ENCODE results near the gene MAD1L1.

Gene MAD1L1

GRCh38 chr7:2075811-2076210, 156.9 kb downstream of the MAD1L1 start:
- no peak for ATAC-seq
- TF ChIP-seq ZNF565 (CRISPR knock-in tag; conservative IDR thresholded peaks at IDR 0.05; ENCODE audit: low read depth) (no peak), ZNF8 (CRISPR knock-in tag; IDR thresholded peaks at IDR 0.05) (no peak), SNAI2 (CRISPR knock-in tag; IDR thresholded peaks at IDR 0.05) (no peak), ZC3H10 (CRISPR knock-in tag; IDR thresholded peaks at IDR 0.05) (no peak), GLIS3 (CRISPR knock-in tag; IDR thresholded peaks at IDR 0.05) (no peak)

- no peak for TF ChIP-seq ISL1 (CRISPR knock-in tag; IDR thresholded peaks at IDR 0.05)
- no peak for TF ChIP-seq ZNF565 (CRISPR knock-in tag; conservative IDR thresholded peaks at IDR 0.05; ENCODE audit: low read depth)
- TF ChIP-seq CSDC2 (CRISPR knock-in tag; IDR thresholded peaks at IDR 0.05): no peak
- no peak for ATAC-seq
Measured at GRCh38 chr7:2074691-2075090, 158.1 kb downstream of the MAD1L1 start.

DNA sequence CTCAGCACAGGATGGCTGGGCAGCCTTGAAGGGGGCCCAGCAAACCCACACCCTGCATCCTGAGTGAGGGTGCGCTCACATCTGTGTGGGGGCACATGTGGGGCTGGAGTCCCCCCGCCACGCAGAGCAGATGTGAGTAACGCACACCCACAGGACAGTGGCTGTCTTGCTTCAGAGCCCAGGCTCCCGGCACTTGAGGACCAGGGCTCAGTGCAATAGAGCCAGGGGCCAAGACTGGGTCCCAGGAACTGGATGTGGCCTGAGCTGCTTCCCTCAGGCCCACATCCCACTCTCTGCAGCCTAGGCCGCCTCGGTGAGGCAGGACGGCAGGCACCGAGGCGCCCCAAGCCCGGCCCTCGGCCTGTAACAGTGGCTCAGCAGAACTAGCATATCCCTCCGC, 159.9 kb downstream of the MAD1L1 start:
- no peak for ATAC-seq
- no peak for TF ChIP-seq BACH2 (CRISPR knock-in tag; IDR thresholded peaks at IDR 0.05; ENCODE audit: borderline replicate concordance)
- TF ChIP-seq TCF4 (CRISPR knock-in tag; IDR thresholded peaks at IDR 0.05; ENCODE audit: borderline replicate concordance): no peak
- TF ChIP-seq, protein P1, sequence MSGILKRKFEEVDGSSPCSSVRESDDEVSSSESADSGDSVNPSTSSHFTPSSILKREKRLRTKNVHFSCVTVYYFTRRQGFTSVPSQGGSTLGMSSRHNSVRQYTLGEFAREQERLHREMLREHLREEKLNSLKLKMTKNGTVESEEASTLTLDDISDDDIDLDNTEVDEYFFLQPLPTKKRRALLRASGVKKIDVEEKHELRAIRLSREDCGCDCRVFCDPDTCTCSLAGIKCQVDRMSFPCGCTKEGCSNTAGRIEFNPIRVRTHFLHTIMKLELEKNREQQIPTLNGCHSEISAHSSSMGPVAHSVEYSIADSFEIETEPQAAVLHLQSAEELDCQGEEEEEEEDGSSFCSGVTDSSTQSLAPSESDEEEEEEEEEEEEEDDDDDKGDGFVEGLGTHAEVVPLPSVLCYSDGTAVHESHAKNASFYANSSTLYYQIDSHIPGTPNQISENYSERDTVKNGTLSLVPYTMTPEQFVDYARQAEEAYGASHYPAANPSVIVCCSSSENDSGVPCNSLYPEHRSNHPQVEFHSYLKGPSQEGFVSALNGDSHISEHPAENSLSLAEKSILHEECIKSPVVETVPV (CRISPR knock-in tag; IDR thresholded peaks at IDR 0.05): no peak
- no peak for TF ChIP-seq PATZ1 (CRISPR knock-in tag; IDR thresholded peaks at IDR 0.05; ENCODE audit: borderline replicate concordance)
- TF ChIP-seq ZNF70 (CRISPR knock-in tag; IDR thresholded peaks at IDR 0.05): no peak
- no peak for TF ChIP-seq RARB (CRISPR knock-in tag; IDR thresholded peaks at IDR 0.05)
- no peak for TF ChIP-seq PPARA (CRISPR knock-in tag; IDR thresholded peaks at IDR 0.05; ENCODE audit: borderline replicate concordance)
- no peak for TF ChIP-seq GLIS3 (CRISPR knock-in tag; IDR thresholded peaks at IDR 0.05)
- no peak for TF ChIP-seq ZC3H10 (CRISPR knock-in tag; IDR thresholded peaks at IDR 0.05)
- TF ChIP-seq TOX (CRISPR knock-in tag; IDR thresholded peaks at IDR 0.05; ENCODE audit: borderline replicate concordance): no peak
- no peak for TF ChIP-seq SNAI2 (CRISPR knock-in tag; IDR thresholded peaks at IDR 0.05)
- TF ChIP-seq, protein P2, sequence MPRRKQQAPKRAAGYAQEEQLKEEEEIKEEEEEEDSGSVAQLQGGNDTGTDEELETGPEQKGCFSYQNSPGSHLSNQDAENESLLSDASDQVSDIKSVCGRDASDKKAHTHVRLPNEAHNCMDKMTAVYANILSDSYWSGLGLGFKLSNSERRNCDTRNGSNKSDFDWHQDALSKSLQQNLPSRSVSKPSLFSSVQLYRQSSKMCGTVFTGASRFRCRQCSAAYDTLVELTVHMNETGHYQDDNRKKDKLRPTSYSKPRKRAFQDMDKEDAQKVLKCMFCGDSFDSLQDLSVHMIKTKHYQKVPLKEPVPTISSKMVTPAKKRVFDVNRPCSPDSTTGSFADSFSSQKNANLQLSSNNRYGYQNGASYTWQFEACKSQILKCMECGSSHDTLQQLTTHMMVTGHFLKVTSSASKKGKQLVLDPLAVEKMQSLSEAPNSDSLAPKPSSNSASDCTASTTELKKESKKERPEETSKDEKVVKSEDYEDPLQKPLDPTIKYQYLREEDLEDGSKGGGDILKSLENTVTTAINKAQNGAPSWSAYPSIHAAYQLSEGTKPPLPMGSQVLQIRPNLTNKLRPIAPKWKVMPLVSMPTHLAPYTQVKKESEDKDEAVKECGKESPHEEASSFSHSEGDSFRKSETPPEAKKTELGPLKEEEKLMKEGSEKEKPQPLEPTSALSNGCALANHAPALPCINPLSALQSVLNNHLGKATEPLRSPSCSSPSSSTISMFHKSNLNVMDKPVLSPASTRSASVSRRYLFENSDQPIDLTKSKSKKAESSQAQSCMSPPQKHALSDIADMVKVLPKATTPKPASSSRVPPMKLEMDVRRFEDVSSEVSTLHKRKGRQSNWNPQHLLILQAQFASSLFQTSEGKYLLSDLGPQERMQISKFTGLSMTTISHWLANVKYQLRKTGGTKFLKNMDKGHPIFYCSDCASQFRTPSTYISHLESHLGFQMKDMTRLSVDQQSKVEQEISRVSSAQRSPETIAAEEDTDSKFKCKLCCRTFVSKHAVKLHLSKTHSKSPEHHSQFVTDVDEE (CRISPR knock-in tag; IDR thresholded peaks at IDR 0.05): no peak
- no peak for TF ChIP-seq CSDC2 (CRISPR knock-in tag; IDR thresholded peaks at IDR 0.05)
- no peak for TF ChIP-seq ARNTL (CRISPR knock-in tag; IDR thresholded peaks at IDR 0.05; ENCODE audit: borderline replicate concordance, low read depth)
- no peak for TF ChIP-seq ZNF565 (CRISPR knock-in tag; conservative IDR thresholded peaks at IDR 0.05; ENCODE audit: low read depth)

- ATAC-seq: no peak
- TF ChIP-seq ISL1 (CRISPR knock-in tag; IDR thresholded peaks at IDR 0.05): no peak
Measured at GRCh38 chr7:2072042-2072441, 160.7 kb downstream of the MAD1L1 start.

DNA sequence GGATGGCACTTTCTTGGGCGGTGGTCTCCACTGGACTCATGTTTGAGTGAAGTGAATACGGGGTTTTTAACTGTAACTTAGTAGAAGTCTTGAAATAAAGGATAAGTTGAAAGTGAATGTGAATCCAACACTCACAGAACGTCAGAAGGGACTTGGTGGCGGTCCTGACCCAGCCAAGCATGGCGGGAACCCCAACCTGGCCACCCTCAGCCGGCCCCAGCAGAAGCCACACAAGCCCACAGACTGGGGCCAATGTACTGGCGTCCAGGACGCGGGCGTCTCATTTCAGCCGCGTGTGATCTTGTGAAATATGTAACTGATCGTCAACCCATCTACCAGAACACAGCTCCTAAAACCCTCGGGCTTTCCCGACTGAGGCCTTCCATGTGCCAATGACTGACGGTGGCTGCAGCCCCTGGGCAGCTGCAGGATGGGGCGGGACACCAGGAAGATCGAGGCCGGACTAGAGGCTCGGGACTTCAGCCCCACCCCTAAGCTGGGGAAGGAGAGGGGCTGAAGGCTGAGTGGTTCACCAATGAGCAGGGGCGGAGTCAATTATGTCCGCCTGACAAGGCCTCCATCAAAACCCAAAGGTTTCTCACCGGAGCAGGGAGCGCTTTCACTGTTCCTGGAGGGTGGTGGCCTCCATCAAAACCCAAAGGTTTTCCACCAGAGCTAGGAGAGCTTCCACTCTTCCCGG, 161.5 kb downstream of the MAD1L1 start:
- no peak for ATAC-seq
- TF ChIP-seq ZNF70 (CRISPR knock-in tag; IDR thresholded peaks at IDR 0.05): no peak
- no peak for TF ChIP-seq CREB5 (CRISPR knock-in tag; IDR thresholded peaks at IDR 0.05; ENCODE audit: low read depth)
- TF ChIP-seq ZC3H10 (CRISPR knock-in tag; IDR thresholded peaks at IDR 0.05): no peak
- no peak for TF ChIP-seq TCF4 (CRISPR knock-in tag; IDR thresholded peaks at IDR 0.05; ENCODE audit: borderline replicate concordance)
- TF ChIP-seq ZFP3 (CRISPR knock-in tag; IDR thresholded peaks at IDR 0.05): no peak
- no peak for TF ChIP-seq ZFP30 (CRISPR knock-in tag; IDR thresholded peaks at IDR 0.05)
- no peak for TF ChIP-seq PPARA (CRISPR knock-in tag; IDR thresholded peaks at IDR 0.05; ENCODE audit: borderline replicate concordance)

Data from SK-N-SH treated with all-trans-retinoic acid at 6 μM for 48 hours (cell line).